ENCODE data around the gene PMM2.
"Not testable (repeated sequence)": the region's sequence is repeated elsewhere in the genome, so short reads cannot be mapped to it uniquely, and the experiment has no call there.

Gene PMM2

DNA sequence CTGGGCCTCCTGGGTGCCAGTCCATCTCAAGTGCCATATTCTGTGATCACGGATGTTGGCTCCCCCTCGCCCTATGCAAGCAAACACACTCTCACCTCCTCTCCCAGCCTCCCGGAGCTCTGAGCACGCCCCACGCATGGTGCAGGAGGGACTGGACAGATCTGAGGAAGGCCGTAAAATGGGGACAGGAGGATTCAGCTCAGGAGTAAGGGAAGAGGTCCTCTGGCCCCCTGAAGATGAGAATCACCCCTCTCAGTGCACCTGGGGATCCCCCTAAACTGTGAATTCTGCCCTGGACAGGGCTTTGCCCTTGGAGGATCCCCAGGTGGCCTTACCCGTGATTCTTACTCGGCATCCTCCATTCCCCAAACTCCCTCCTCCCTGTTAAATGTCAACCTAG lies 15.8 kb upstream of the PMM2 start:
- DNase-seq (ENCODE audit: low read depth), result no peak
- no peak overlapping the region for H3K4me3 ChIP-seq (ENCODE audit: low read depth, low read length)
- TF ChIP-seq, protein P1, sequence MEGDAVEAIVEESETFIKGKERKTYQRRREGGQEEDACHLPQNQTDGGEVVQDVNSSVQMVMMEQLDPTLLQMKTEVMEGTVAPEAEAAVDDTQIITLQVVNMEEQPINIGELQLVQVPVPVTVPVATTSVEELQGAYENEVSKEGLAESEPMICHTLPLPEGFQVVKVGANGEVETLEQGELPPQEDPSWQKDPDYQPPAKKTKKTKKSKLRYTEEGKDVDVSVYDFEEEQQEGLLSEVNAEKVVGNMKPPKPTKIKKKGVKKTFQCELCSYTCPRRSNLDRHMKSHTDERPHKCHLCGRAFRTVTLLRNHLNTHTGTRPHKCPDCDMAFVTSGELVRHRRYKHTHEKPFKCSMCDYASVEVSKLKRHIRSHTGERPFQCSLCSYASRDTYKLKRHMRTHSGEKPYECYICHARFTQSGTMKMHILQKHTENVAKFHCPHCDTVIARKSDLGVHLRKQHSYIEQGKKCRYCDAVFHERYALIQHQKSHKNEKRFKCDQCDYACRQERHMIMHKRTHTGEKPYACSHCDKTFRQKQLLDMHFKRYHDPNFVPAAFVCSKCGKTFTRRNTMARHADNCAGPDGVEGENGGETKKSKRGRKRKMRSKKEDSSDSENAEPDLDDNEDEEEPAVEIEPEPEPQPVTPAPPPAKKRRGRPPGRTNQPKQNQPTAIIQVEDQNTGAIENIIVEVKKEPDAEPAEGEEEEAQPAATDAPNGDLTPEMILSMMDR (conservative IDR thresholded peaks at IDR 0.05; ENCODE audit: low read depth, low read length), result no peak

DNA sequence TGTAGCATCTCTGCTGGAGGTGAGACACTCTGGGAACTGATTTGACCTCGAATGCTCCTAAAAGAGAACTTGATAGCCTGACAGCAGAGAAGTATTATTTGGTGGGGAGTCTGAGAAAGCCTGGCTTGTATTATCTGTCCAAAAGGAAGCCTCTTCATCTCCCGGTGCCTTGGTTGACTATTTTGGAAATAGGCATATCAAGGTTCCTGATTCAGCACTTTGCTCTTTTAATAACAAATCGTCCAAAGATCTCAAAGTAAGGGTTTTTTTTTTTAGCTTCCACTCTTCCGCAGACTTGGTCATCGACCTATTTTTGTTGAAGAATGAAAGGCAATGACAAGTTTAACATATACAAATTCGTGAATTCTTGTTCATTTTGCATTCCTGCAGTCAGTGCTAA lies 15.0 kb upstream of the PMM2 start:
- no peak for DNase-seq (ENCODE audit: low read depth)
- H3K4me3 ChIP-seq (ENCODE audit: low read depth, low read length), result no peak overlapping the region
- TF ChIP-seq, protein P1 (conservative IDR thresholded peaks at IDR 0.05; ENCODE audit: low read depth, low read length), result no peak

- DNase-seq (ENCODE audit: low read depth), result no peak
- TF ChIP-seq, protein P1 (conservative IDR thresholded peaks at IDR 0.05; ENCODE audit: low read depth, low read length), result no peak
- H3K4me3 ChIP-seq (ENCODE audit: low read depth, low read length), result no peak overlapping the region
These were observed 12.2 kb upstream of the PMM2 start for GRCh38 chr16:8785408-8785807.

GRCh38 chr16:8786316-8786715 lies 11.3 kb upstream of the PMM2 start:
- H3K4me3 ChIP-seq (ENCODE audit: low read depth, low read length); DNase-seq (ENCODE audit: low read depth): not testable (repeated sequence)

DNA sequence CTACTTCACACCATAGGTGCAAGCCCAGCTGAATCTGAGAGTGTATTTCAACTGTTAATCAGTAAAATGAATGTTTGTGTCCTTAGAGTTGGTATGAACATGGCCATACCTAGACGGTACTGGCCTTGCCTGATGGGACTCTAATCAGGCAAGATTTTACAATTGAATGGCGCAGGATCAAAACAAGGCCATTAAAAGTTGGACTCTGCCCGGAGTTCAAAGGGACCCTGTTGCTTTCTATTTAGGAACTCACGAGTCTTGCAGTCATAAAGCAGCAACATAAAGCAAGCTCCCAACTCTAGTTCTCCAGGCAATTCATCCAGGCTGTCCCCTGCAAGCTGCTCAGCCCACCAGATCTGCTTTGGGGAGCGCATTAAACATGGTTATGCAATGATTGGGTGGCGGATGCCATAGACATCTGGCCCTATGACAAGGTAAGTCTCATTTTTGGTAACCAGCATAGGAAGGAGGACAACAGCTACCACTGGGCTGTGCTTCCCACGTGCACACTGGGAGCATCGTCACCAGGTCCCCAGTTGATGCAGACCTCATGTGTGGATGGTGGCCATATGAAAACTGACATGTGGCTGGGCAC lies 9.0 kb upstream of the PMM2 start:
- TF ChIP-seq, protein P1 (conservative IDR thresholded peaks at IDR 0.05; ENCODE audit: low read depth, low read length), result no peak
- no peak overlapping the region for H3K4me3 ChIP-seq (ENCODE audit: low read depth, low read length)
- DNase-seq (ENCODE audit: low read depth), result no peak

GRCh38 chr16:8795091-8795490 lies 2.5 kb upstream of the PMM2 start:
- no peak for DNase-seq (ENCODE audit: low read depth)
- H3K4me3 ChIP-seq (ENCODE audit: low read depth, low read length), result no peak overlapping the region
- TF ChIP-seq, protein P1 (conservative IDR thresholded peaks at IDR 0.05; ENCODE audit: low read depth, low read length), result no peak

GRCh38 chr16:8795818-8796217 lies 1.8 kb upstream of the PMM2 start:
- TF ChIP-seq, protein P1 (conservative IDR thresholded peaks at IDR 0.05; ENCODE audit: low read depth, low read length), result no peak
- no peak overlapping the region for H3K4me3 ChIP-seq (ENCODE audit: low read depth, low read length)
- no peak for DNase-seq (ENCODE audit: low read depth)
